Parathyroid adenoma (tissue), 2 donors: ENCODE results near the gene KRT86.
"Not testable (repeated sequence)": the region's sequence is repeated elsewhere in the genome, so short reads cannot be mapped to it uniquely, and the experiment has no call there.

Experiments used
- H2AFZ ChIP-seq: fragments of 300-600 bp; sonication (generic); one replicate; pipeline ENCODE4 v1.7.0; 2017; ENCODE audit warnings: antibody characterized with exemption, mild to moderate bottlenecking
- H3K27ac ChIP-seq: fragments of 300-600 bp; sonication (generic); one replicate; pipeline ENCODE4 v1.7.0; 2017
- H3K27me3 ChIP-seq: fragments of 300-600 bp; sonication (generic); one replicate; pipeline ENCODE4 v1.7.0; 2017; ENCODE audit warnings: low read length; ENCODE audit not compliant: control insufficient read depth, insufficient read depth
- H3K36me3 ChIP-seq: fragments of 300-600 bp; sonication (generic); one replicate; pipeline ENCODE4 v1.7.0; 2017; ENCODE audit warnings: low read length; ENCODE audit not compliant: control insufficient read depth, insufficient read depth
- H3K4me1 ChIP-seq: fragments of 300-600 bp; sonication (generic); one replicate; pipeline ENCODE4 v1.7.0; 2017; ENCODE audit warnings: control low read depth
- H3K4me2 ChIP-seq: fragments of 300-600 bp; sonication (generic); one replicate; pipeline ENCODE4 v1.7.0; 2017; ENCODE audit warnings: low read length
- H3K4me3 ChIP-seq: fragments of 300-600 bp; sonication (generic); one replicate; pipeline ENCODE4 v1.7.0; 2017; ENCODE audit warnings: low read depth, low read length
- H3K79me2 ChIP-seq: fragments of 300-600 bp; sonication (generic); one replicate; pipeline ENCODE4 v1.7.0; 2017; ENCODE audit warnings: control low read depth
- H3K9ac ChIP-seq: fragments of 300-600 bp; sonication (generic); one replicate; pipeline ENCODE4 v1.7.0; 2017; ENCODE audit warnings: mild to moderate bottlenecking
- H3K9me3 ChIP-seq: fragments of 300-600 bp; sonication (generic); one replicate; pipeline ENCODE4 v1.7.0; 2017; ENCODE audit warnings: low read length; ENCODE audit not compliant: control insufficient read depth
- TF ChIP-seq, protein P1 (sequence below): fragments of 300-600 bp; sonication (generic); IDR thresholded peaks from one replicate; pipeline ENCODE4 v1.7.0; 2017; ENCODE audit warnings: antibody characterized with exemption, mild to moderate bottlenecking
- donor health status: primary hyperparathyroidism.

KRT86 gene

DNA sequence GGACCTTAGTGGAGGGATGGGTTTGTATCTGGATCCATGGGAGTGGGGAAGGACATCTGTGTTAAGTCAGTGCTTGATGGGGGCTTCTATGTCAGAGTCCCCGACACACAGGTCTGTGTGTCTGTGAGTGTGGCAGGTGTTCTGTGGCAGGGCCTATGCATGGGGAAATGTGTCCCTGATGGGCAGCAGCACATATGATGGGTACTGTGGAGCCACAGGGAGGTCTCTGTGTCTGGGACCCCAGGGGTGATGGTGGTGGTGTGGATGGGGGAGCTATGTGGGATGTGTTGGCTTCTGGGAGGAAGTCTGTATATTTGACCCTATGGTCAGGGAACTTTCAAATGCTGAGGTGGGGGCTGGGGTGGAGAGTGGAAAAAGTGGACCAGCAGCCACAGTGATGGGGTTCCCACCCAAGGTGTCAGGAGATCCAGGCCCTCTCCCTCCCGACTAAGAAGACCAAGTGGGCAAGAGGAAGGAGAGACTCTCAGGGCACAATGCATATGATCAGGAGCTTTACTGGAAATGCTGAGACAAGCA lies 24.9 kb upstream of the KRT86 start:
- H3K27ac ChIP-seq = peak overlapping the region; percentile 30
- H3K9ac ChIP-seq = no peak overlapping the region
- H3K79me2 ChIP-seq = no peaks in the 10 kb centered on the region
- H3K9me3 ChIP-seq = no peaks in the 10 kb centered on the region
- H3K4me1 ChIP-seq = peaks cover 30% of the 10 kb centered on the region
- TF ChIP-seq, protein P1, sequence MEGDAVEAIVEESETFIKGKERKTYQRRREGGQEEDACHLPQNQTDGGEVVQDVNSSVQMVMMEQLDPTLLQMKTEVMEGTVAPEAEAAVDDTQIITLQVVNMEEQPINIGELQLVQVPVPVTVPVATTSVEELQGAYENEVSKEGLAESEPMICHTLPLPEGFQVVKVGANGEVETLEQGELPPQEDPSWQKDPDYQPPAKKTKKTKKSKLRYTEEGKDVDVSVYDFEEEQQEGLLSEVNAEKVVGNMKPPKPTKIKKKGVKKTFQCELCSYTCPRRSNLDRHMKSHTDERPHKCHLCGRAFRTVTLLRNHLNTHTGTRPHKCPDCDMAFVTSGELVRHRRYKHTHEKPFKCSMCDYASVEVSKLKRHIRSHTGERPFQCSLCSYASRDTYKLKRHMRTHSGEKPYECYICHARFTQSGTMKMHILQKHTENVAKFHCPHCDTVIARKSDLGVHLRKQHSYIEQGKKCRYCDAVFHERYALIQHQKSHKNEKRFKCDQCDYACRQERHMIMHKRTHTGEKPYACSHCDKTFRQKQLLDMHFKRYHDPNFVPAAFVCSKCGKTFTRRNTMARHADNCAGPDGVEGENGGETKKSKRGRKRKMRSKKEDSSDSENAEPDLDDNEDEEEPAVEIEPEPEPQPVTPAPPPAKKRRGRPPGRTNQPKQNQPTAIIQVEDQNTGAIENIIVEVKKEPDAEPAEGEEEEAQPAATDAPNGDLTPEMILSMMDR = no peak
- no peaks in the 10 kb centered on the region for H3K36me3 ChIP-seq
- no peaks in the 10 kb centered on the region for H3K27me3 ChIP-seq
- H3K4me2 ChIP-seq = no peak overlapping the region
- no peak overlapping the region for H2AFZ ChIP-seq
- no peak overlapping the region for H3K4me3 ChIP-seq

DNA sequence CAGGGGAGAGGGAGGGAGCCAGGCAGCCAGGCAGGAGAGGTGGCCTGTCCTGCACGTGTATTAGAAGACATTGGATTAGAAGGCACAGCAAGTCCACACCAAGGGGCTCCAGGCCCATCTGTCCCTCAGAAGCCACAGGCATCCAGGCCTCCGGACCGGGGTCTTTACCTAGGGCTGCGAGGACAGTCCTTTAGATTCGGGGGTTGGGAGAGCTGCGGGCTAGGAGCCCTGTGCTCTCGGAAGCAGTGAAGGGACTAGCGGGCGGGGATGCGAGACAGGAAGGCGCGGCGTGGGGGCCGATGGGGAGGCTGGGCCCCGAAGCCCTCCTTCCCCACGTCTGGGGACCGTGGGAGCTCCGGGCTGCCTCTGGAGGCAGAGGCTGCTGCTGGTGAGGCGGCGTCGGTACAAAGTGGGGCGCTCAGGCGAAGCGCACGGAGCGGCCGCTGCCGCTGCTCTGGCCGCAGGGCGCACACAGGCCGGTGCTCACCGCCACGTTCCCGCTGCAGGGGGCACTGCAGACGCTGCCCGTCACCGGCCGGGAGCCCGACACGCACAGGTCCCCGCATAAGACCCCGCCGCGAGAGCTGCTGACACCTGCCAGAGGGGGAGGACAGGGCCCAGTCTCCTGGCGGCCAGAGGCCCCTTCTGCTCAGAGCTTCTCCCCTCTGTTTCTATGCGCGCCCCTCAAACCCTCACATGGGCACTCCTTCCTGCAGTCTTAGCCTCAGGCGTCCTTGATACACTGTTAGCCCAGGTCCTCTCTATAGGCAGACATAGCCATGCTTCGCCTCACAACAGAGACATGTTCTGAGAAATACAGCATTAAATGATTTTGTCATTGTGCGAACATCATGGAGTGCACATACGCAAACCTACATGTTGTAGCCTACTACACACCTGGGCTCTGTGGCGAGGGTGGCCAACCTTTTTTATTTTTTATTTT lies 24.1 kb upstream of the KRT86 start:
- H3K27ac ChIP-seq = no peak overlapping the region

DNA sequence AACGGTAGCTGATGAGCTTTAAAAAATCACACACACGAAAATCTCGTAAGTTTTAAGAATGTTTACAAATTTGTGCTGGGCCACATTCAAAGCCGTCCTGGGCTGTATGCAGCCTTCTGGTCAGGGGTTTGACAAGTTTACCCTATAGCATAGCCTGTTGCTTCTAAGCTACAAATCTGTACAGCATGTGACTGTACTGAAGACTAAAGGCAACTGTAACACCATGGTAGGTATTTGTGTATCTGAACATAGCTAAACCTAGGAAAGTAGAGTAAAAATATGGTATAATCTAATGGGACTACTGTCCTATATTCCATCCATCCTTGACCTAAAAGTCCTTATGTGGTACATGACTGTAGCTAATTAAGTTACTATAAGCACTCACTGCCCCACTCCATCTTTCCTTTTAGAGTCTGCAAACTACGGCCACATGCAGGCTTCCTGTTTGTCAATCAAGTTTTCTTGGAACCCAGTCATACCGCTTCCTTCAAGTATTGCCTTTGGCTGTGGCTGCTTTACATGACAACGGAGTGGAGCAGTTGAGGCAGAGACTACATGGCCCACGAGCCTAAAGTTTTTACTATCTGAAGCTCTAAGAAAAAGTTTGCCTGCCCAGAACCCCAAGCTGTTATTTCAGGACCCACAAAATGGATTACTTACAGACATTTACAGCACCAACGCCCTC lies 22.9 kb upstream of the KRT86 start:
- no peak overlapping the region for H3K27ac ChIP-seq
- no peaks in the 10 kb centered on the region for H3K27me3 ChIP-seq
- H3K4me3 ChIP-seq = no peak overlapping the region
- TF ChIP-seq, protein P1 = no peak
- no peak overlapping the region for H2AFZ ChIP-seq
- no peaks in the 10 kb centered on the region for H3K36me3 ChIP-seq
- no peak overlapping the region for H3K4me2 ChIP-seq
- no peaks in the 10 kb centered on the region for H3K79me2 ChIP-seq
- H3K9ac ChIP-seq = no peak overlapping the region
- H3K9me3 ChIP-seq = no peaks in the 10 kb centered on the region
- H3K4me1 ChIP-seq = peaks cover 21% of the 10 kb centered on the region

More for the DNA sequence above, 24.1 kb upstream of the KRT86 start:
- TF ChIP-seq, protein P1 = no peak
- no peaks in the 10 kb centered on the region for H3K27me3 ChIP-seq
- no peaks in the 10 kb centered on the region for H3K9me3 ChIP-seq
- no peak overlapping the region for H2AFZ ChIP-seq
- H3K36me3 ChIP-seq = no peaks in the 10 kb centered on the region
- no peak overlapping the region for H3K4me3 ChIP-seq
- no peaks in the 10 kb centered on the region for H3K79me2 ChIP-seq
- H3K9ac ChIP-seq = no peak overlapping the region
- H3K4me2 ChIP-seq = no peak overlapping the region
- peaks cover 23% of the 10 kb centered on the region for H3K4me1 ChIP-seq

DNA sequence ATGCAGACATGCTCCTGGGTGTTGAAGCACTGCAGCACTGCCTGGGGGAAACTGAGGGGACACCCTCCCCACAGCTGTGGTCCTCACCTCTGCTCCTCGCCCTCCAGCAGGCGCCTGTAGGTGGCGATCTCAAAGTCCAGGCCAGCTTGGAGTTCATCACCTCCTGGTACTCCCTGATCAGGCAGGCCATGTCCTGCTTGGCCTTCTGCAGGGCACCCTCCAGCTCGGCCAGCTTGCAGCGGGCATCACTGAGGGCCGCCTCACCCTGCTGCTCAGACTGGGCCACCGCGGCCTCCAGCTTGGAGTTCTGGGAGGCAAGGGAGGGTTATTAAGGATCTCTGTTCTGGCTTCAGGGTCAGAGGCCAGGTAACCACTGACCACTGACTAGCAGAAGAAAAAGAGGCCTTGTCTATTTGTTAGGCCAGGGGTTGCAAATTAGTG lies 22.2 kb upstream of the KRT86 start:
- peaks cover 21% of the 10 kb centered on the region for H3K4me1 ChIP-seq
- not testable (repeated sequence) for H3K79me2 ChIP-seq, H3K4me3 ChIP-seq, H2AFZ ChIP-seq, H3K27ac ChIP-seq, H3K9ac ChIP-seq, H3K27me3 ChIP-seq, H3K9me3 ChIP-seq, H3K4me2 ChIP-seq, H3K36me3 ChIP-seq

DNA sequence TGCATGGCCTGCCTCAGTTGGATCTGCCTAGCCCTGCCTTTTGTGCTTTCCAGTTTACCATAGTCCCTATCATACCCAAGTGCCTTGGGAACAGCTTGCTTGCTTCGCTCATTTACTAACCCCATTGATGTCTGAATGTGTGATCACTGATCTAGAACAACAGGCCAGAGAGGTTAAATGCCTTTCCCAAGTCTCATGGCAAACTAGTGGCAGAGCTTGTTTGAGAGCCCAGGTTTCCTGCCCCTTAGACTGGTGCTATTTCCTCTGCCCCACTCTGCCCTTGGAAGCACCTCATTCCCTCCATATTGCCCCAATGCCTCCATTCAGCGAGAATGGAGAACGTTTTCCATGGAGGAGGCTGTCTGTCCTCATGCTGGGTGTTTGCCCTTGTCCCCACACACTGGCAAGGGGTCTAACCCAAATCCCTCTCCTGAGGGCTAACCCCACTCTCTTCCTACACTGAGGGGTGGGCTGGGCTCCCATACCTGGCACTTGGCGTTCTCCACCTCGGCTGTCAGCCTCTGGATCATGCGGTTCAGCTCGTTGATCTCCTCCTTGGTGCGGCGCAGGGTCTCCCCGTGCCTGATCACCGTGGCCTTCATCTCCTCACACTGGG lies 21.6 kb upstream of the KRT86 start:
- Histone ChIP-seq H3K9ac (no peak overlapping the region), H2AFZ (no peak overlapping the region), H3K4me2 (no peak overlapping the region), H3K4me3 (no peak overlapping the region), H3K27ac (no peak overlapping the region), H3K4me1 (peaks cover 17% of the 10 kb centered on the region), H3K27me3 (no peaks in the 10 kb centered on the region), H3K9me3 (no peaks in the 10 kb centered on the region), H3K79me2 (no peaks in the 10 kb centered on the region), H3K36me3 (no peaks in the 10 kb centered on the region)
- TF ChIP-seq, protein P1 = no peak
